CMK (cell line): ENCODE results near the gene KIRREL3.

Source experiments
- DNase-seq: peaks from one replicate; pipeline ENCODE4 v3.0.0-alpha.2; 2010; ENCODE audit warnings: low read depth

KIRREL3 gene

DNA sequence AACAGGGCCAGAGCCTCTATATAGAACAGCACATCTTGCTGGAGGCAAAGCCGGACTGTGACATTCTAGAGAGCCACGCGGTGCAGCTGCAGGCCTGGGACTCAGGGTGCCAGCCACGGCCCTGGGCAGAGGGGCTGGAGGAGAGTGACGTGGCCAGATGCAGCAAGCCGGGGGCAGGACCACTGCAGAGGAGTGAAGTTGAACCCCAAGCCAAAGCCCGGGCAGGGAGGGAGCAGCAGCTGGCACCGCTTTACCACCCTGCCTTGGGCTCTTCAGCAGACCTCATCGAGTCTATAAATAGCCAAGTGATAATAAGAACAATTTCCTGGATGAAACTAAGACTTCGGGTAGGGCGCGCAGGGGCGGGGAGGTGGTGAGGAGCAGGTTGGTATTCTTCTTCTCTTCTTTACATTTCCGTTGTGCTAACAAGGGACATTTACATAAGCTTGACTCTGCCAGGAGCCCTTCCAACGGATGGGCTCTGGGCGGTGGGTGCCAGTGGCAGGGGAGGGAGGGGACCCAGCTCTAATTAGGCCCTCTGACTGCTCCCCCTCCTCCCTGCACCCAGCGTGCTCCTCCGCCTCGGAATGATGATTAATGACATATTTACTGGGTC is 534.9 kb downstream of the KIRREL3 start:
- DNase-seq = no peak

DNA sequence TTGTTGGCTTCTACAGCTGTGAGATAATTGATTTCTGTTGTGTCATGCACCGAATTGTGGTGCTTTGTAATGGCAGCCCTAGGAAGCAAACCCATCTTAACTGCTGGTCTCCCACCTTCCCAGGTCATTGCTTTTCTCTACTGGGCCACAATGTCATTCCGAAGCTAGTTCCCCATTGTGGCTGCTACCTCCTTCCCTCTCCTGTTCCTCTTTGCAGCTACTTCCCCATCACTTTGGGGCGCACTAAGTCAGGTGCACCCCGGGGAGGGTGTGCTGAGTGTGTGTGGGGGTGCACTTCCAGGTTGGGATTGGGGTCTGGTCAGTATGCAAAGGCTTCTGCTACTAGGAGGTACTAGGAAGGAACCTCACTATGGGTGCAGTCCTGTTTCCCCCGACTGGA is 535.8 kb downstream of the KIRREL3 start:
- no peak for DNase-seq

DNA sequence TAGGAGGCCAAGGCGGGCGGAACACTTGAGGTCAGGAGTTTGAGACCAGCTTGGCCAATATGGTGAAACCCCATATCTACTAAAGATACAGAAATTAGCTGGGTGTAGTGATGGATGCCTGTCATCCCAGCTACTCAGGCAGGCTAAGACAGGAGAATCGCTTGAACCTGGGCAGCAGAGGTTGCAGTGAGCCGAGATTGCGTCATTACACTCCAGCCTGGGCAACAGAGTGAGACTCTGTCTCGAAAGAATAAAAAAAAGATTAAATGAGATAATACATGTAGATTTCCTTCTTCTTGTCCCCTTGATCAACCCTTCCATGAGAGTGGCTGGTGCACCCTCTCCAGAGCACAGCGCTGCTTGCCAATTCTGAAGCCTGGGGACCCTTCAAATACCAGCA is 538.1 kb downstream of the KIRREL3 start:
- no peak for DNase-seq

DNA sequence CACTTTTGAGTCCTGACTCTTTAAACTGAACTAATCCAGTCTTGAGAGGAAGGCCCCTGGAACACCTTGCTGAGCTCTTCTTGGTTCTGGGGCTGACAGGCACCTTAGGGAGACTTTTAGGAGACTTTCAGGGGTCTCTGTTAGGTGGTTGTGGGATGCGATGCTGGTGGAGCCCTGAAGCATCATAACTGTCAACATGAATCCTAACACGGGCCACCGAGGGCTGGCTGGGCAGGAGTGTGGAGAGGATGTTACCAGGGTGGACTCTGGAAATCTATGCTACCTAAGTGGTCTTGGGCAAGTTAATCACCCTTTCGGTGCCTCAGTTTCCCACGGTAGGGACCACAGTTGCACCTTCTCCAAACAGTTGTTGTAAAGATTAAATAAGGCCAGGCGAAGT is 538.6 kb downstream of the KIRREL3 start:
- DNase-seq = no peak

DNA sequence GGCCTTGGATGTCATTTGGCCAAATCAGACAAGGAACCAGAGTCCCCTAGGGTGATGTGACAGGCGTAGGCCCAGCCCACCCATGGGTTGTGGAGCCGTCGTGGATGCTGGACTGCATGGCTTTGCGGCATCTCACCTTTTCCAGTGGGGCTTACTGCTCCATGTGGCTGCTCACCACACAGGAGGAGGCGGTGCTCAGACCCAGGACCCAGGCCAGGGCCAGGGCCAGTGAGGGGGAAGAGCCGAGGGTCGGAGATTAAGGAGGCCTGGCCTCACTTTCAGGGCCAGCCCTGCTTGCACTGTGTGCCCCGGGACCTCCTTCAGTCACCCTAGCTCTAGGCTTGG is 539.5 kb downstream of the KIRREL3 start:
- DNase-seq = no peak

DNA sequence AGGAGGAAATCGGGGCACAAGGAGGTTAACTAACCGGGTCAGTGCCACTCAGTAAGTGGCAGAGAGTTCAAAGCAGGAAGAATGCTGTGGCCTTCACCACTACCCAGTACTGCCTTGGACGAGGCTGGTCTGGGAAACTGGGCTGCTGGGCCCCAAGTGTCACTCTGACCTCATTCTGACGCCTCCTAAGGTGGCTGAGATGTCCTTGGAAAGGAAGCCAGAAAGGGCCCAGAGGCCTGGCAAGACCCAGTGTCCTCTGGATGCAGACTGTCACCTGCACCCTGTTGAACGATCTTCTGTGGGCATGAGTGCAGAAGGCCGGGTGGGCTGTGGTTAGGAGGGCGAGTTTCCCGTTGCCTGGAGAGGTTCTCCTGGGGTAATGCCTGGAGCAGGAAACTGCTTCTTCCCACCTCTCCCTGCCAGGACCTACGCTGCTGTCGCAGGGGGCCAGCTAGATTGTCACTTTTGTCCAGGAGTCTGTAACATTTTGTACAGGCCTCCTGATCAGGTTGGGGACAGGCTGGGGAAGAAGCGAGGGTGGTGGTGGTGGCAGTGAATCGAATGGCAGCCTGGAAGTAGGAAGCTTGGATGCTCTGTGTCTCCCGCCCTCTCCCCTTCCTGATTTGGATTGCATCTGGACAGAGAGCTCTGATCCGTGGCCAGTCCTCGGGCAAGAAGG is 540.0 kb downstream of the KIRREL3 start:
- DNase-seq = no peak

DNA sequence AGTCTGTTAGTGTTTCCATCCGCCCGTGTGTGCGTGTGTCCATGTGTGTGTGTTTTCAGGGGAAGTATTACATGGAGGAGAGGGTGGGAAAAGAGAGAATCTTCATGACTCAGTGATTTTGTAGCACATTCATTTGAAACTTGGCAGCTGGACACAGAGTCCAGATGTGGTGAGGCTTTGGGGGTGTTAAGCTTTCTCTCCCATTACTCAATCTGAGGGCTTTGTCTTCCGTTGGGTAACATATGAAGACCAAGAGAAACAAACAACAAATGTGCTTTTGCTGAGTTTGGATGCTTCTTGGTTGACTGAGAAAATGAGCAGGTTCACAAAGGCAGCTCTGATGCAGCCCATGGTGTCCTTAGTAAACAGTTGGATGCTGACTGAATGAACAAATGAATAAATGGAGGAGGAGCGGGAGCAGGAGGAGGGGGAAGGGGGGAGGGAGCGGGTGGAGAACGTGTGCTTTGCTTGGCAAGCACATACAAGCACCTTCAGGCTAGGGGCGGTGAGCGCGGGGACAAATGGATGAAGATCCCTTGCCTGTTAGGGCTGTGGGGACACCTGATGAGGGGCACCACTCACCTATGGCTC is 540.8 kb downstream of the KIRREL3 start:
- no peak for DNase-seq

DNA sequence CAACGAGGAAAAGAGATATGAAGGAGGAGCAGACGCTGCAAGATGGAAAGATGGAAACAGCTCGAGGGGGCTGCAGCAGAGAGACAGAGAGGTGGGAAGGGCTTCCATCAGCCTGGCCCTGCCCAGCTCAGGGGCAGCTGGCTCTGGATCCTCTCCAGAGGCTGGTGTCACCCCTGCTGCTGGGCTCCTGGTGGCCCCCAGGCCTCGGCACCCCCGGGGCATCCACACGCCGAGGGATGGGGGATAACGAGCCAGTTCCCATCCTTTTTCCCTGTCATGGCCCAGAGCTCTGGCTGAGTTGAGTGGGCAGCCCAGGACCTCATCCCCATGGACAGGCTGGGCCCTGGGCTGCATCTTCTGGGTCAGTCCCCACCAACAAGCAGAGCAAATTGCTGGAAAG is 542.8 kb downstream of the KIRREL3 start:
- no peak for DNase-seq

DNA sequence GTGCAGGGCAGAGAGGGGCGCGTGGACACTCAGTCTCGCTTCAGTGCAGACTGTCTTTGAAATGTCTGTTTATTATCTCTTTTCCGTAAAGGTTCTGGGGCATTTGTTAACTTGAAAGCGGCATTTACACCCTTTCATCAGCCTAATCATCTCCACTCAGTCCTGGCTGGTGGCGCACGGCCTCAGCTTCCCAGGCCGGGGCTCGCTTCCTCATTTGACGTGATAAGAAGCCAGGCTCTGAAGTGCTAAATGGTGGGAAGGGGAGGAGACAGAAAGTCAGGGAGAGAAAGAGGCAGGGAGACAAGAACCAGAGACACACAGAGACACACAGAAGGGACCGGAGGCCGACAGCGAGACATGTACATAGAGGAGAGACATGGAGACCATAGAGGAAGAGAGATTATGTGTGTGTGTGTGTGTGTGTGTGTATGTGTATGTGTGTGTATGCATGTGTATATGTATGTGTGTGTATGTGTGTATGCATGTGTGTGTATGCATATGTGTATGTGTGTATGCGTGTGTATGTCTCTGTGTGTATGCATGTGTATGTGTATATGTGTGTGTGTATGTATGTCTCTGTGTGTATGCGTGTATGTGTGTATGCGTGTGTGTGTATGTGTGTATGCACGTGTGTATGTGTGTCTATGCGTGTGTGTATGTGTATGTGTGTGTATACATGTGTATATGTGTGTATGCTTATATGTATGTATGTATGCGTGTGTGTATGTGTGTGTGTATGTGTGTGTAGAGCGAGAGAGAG is 543.6 kb downstream of the KIRREL3 start:
- DNase-seq = peak; percentile 88

DNA sequence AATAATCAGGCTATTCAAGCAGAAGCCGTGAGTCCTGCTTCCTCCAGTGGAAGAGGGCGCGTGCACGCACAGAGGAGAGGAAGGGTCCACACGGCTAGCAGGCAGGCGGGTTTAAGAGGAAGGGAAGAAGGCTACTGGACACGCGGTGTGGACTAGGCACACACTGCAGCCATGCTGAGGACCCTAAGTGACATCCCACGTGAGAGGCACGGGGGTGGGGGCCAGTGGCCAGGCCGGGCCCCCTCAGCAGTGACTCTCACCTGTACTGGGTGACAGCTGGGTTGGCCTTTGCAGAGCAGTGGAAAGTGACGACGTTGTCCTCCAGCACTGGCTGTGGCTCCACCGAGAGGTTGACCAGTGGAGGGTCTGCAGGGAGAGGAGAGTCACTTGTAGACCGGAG is 544.5 kb downstream of the KIRREL3 start:
- DNase-seq = no peak

DNA sequence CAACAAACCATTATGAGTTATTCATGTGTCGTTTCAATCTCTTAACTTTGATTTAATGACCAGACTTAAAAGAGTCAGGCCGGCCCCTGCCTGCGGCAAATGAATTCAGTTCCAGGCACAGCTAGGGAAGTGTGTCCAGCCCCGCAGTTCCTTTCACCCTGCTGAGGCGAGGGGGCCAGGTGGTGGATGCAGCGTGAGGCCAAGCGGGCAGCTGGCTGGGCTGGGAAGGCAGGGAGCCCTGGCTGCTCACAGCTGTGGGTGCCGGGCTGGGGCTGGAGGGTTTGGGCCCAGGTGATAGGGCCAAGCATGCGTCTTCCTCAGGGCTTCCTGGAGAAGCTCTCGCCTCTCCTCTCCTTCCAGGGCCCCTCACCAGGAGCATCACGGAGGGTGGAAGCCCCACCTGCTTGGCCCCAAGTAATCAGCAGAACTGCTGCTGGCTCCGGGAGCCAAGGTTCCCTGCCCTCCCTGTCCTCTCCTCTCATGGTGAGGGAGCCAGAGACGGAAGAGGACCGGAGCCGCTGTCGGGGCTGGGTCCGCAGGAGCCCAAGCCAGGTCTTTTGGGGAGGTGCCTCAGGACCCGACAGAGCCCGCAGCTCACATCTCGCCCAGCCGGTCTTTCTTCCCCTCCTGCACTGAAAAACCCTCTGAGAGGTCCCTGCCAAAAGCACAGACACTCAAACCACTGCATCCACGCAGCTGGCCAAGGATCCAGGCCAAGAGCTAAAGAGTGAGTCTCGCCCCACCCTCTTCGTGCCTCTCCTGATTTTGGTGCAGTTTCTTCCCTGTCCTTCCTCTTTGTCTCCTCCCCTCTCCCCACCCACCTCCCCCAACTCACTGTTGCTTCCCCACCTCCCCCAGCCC is 548.1 kb downstream of the KIRREL3 start:
- DNase-seq = no peak

DNA sequence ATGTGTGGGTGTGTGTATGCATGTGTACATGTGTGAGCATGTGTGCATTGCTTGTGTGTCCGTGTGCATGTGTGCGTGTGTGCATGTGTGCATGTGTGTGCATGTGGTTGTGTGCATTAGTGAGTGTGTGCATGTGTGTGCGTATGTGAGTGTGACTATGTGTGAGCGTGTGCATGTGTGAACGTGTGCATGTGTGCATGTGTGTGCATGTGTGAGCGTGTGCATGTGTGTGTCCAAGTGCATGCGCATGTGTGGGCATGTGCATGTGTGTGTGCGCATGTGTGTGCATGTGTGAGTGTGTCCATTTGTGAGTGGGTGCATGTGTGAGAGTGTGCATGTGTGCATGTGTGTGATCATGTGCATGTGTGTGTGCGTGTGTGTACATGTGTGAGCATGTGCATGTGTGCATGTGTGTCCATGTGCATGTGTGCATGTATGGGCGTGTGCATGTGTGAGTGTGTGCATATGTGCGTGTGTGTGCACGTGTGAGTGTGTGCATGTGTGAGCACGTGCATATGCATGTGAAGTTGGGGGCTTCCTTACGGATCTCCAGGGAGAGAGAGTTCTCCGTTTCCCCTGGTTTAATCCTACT is 549.3 kb downstream of the KIRREL3 start:
- DNase-seq = no peak

DNA sequence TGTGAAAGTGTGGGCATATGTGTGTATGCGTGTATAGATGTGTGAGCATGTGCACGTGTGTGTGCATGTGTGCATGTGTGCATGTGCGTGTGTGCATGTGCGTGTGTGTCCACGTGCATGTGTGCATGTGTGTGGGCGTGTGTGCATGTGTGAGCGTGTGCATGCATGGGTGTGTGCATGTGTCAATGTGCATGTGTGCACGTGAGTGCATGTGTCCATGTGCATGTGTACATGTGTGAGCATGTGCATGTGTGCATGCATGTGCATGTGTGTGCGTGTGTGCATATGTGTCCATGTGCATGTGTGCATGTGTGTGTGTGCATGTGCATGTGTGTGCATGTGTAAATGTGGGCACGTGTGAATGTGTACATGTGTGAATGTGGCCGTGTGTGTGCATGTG is 549.8 kb downstream of the KIRREL3 start:
- DNase-seq = no peak

DNA sequence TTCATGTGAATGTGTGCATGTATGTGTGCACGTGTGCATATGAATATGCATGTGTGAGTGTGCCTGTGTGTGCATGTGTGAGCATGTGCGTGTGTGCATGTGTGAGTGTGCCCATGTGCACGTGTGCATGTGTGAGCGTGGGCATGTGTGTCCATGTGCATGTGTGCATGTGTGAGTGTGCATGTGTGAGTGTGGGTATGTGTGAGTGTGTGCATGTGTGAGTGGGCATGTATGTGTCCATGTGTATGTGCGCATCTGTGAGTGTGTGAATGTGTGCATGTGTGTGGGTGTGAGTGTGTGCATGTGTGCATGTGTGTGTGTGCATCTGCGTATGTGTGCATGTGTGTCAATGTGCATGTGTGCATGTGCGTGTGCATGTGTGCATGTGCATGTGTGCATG is 550.4 kb downstream of the KIRREL3 start:
- no peak for DNase-seq

DNA sequence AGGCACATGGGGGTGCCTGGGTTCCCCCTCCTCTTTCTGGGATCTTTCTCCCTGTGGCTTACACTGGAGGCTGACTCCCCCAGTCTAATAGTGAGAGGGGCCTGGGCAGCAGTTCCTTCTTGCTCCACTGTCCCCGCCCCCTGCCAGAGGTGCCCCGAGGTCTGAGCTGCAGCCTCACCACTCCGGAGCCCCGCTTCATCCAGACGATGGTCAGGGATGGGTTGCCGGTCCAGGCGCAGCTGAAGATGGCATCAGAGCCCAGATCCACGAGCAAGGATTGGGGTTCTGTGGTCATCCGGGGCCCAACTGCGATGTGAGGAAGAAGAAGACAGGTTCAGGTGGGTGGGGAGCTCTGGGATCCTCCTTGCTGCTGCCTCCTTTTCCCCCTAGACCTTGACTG is 554.0 kb downstream of the KIRREL3 start:
- no peak for DNase-seq

DNA sequence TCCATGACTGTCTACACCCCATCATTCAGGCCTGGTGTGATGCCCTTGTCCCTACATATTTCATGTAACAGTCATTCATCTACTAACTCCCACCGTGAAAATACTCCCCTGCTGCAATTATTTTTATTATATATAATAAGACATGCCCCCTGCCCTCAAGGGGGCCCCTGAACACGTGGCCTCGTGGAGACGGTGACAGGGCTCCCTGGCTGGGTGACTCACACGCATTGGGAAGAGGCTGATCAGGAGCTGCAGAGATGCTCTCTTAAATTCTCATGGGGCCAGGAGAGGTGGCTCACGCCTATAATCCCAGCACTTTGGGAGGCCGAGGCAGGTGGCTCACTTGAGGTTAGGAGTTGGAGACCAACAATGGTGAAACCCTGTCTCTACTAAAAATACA is 556.5 kb downstream of the KIRREL3 start:
- no peak for DNase-seq

DNA sequence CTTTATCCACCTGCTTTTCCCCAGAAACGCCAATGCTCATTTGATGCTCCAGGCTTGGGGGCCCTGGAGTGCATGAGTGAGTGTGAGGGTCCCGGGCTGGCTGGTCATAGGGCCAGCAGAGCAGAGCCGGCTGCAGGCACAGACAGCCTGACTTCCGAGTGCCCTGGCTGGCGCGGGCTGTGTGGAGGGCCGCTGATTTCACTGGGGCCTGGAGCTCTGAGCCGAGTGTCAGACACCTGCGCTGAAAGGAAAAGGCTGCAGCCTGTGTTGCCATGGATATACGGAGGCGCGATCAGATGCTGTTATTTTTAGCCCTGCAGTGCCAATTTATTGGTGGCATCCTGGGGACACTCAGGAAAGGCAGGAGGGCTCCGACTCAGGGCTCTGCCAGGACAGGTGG is 557.5 kb downstream of the KIRREL3 start:
- DNase-seq = no peak

DNA sequence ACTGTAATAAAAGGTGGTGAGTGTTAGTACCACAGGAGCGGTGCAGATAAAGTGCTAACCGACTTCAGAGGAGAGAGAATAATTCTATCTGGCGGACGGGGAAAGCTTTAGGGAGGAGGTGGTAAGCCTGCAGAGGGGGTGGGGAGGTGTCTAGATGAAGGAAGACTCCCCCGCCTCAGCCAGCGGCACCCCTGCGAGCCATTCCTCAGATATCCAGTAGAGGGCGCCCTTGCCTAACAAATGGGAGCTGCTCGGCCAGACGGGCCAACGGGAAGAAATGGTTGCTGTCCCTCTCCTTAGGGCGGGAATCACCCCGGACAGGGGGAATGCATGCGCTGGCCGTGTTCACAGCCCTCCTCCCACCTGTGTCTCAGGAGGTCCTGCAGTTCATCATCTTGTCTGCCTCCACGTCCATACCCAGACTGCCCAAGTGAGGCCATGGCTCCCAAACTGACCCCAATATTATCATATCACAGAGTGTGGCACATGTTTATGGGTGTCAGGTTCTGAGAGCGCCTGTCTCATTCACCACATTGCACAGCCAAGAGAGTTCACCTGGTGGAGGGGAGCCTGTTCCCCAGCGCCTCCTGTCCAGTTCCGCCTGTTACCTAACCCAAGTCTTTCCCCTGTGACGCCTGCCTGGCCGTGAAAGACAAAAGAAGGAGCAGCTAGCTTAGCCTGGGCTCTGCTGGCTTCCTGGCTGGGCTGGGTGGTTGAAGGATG is 559.6 kb downstream of the KIRREL3 start:
- peak; percentile 91 for DNase-seq

DNA sequence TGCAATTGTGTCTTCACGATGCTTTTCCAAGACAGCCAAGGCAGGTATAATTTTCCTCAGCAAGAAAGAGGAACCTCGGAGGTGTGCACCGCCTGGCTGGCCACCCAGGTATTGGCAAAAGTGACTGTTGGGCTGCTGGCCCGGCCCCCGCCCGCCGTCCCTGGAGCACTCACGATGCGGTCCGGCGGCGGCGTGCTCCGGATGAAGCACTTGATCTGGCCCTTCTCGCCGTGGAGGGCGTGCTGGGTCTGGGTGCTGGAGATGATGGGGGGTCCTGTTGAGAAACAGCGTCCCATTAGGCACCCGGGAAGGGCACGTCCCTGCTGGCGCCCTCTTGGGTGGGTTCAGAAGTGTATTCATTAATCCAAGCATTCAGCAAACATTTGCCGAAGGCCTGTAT is 560.3 kb downstream of the KIRREL3 start:
- no peak for DNase-seq

DNA sequence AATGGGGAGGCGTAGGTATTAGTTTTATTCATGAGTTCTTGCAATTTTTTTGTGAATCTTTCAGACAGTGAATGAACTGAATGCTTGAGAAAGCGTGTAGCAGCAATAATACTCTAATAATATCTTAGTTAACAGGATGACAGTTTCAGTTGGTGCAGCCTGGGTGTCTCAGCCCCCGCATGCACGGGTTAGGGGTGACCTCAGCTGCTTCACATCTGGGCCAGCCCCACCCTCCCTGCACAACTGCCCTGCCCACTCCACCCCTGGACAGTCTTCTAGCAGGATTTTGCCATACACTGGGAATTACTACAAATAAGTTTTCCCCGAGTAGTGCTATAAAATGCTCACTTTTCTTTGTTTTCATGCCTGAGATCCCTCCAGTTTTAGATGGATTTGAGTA is 561.9 kb downstream of the KIRREL3 start:
- no peak for DNase-seq

DNA sequence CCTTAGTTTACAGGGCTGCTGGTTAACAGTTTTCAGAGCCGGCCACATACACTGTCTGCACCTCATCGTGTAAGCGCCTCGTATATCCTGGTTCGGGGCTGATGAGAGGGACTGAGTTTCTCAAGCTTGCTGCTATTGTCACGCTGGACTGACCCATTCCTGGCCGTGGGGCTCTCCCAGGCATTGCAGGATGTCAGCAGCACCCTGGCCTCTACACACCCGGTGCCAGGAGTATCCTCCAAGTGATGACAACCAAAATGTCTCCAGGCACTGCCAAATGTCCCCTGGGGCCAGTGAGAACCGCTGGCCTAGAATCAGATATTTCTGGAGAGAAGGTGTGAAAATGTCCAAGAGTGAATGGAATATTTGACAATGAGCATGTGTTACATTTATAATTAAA is 562.3 kb downstream of the KIRREL3 start:
- DNase-seq = no peak
